HFF-Myc (cell line): ENCODE measurements around the gene EEFSEC.
A peak's percentile ranks its signal among the peaks of the same experiment; 100 is the strongest.

Experiments used
- DNase-seq: peaks from one replicate; pipeline ENCODE4 v3.0.0-alpha.2; 2011; ENCODE audit warnings: low read depth; ENCODE audit errors: extremely low read depth
- H3K4me3 ChIP-seq: replicated peaks from 2 replicates; pipeline ENCODE4 v1.5.1; 2011; ENCODE audit warnings: low read depth, mild to moderate bottlenecking, control low read depth, low read length
- TF ChIP-seq, protein P1 (sequence below): IDR thresholded peaks from 2 replicates; pipeline ENCODE4 v1.5.1; 2012; ENCODE audit warnings: mild to moderate bottlenecking, low read depth, low read length, control low read depth; ENCODE audit errors: missing control alignments

The EEFSEC gene

GRCh38 chr3:128270559-128271492, 117.5 kb downstream of the EEFSEC start:
- TF ChIP-seq, protein P1, sequence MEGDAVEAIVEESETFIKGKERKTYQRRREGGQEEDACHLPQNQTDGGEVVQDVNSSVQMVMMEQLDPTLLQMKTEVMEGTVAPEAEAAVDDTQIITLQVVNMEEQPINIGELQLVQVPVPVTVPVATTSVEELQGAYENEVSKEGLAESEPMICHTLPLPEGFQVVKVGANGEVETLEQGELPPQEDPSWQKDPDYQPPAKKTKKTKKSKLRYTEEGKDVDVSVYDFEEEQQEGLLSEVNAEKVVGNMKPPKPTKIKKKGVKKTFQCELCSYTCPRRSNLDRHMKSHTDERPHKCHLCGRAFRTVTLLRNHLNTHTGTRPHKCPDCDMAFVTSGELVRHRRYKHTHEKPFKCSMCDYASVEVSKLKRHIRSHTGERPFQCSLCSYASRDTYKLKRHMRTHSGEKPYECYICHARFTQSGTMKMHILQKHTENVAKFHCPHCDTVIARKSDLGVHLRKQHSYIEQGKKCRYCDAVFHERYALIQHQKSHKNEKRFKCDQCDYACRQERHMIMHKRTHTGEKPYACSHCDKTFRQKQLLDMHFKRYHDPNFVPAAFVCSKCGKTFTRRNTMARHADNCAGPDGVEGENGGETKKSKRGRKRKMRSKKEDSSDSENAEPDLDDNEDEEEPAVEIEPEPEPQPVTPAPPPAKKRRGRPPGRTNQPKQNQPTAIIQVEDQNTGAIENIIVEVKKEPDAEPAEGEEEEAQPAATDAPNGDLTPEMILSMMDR = no peak
- DNase-seq = no peak

GRCh38 chr3:128271536-128272332, 118.5 kb downstream of the EEFSEC start:
- H3K4me3 ChIP-seq = no peak overlapping the region
- TF ChIP-seq, protein P1 = no peak
- DNase-seq = no peak

More at GRCh38 chr3:128270559-128271492, 117.5 kb downstream of the EEFSEC start:
- H3K4me3 ChIP-seq = no peak overlapping the region

- DNase-seq = no peak
- no peak overlapping the region for H3K4me3 ChIP-seq
- TF ChIP-seq, protein P1 = no peak
These were observed 120.0 kb downstream of the EEFSEC start for GRCh38 chr3:128273109-128273840.

DNA sequence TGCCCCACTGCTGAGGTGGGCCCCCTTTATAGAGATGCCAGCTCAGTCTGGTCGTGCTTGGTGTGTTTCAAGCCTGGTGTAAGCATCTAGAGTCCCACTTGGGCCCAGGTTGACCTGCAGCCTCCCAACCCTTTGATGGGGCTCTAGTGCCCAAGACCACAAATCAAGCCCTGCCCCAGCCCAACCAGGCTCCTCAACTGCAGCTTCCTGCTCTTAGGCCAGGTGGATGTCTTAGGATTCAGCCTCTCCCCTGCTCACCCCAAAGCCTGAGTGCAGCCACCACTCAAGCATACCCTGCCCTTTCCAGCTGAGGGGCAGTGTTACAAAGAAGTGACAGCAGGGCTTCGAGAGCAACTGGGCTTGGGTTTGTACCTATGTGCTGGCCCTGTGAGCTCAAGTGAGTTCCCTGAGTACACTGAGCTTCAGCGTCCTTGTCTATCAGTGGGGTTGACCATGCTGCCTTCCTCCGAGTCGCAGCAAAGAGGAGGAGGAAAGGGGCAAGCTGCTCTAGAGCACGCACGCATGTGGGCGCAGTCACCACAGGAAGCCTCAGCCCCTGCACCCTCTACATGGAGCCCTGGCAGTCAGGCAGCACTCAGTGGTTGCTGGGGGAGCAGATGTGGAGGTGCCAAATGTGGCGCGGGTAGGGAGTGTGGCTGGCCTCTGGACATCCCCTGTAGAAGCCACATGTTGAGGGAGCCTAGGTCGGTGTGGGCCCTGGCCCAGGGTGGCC, 120.7 kb downstream of the EEFSEC start:
- no peak overlapping the region for H3K4me3 ChIP-seq
- DNase-seq = no peak
- TF ChIP-seq, protein P1 = no peak

DNA sequence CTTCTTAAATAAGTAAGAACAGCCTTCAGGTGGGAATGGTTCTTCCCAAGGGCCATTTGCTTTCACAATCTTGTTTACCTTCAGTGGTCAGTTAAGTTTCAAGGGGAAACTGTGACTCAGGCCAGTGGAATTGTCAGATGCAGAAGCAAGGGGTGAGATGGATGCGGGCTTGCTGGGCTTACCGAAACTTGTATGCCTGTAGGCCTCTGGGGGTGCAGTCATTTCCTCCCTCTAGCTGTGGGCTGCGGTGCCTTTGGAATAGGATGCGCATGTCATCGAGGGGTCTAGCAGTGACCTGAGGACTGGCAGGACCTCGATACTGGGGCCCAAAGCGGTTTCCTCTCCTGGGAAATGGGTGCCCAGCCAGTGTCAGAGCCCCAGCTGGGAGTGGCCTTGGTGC, 121.6 kb downstream of the EEFSEC start:
- TF ChIP-seq, protein P1 = no peak
- peak; percentile 42 for DNase-seq

More for the DNA sequence above, 121.6 kb downstream of the EEFSEC start:
- no peak overlapping the region for H3K4me3 ChIP-seq
